Measurements from ENCODE around the gene DPP6. TPM values are rescaled to one million over a fixed set of nuclear protein-coding genes. Genes with fewer than 3 reads are reported as not detected.
A peak's percentile ranks its signal among the peaks of the same experiment; 100 is the strongest.

Gene DPP6
- total and polyA plus RNA-seq, 2 of the 8 experiments (the other 6 are each of a cell fraction or from before 2014, with no cell fraction given) = 4.7 to 6.8 TPM

- POLR2A ChIA-PET (ENCODE audit: partially characterized antibody) = no interaction called here
- H2BK120ac ChIP-seq (replicated peaks; ENCODE audit: low read depth, low read length) = no peak overlapping the region
- no peak overlapping the region for H4K91ac ChIP-seq (replicated peaks; ENCODE audit: insufficient read length, low read length)
- peak overlapping the region; percentile 39 to 45; a peak in 2 of 4 replicates for H3K4me2 ChIP-seq (ENCODE audit: insufficient read depth in 1 of 2, low read depth in 2 of 2, low read length in 2 of 2)
- no peak overlapping the region for H3K14ac ChIP-seq (ENCODE audit: insufficient read length)
- H3K4me3 ChIP-seq (ENCODE audit: extremely low read depth in 1 of 4, insufficient read depth in 2 of 4, low read depth in 3 of 4, low read length in 4 of 4) = no peak overlapping the region
- H2AK5ac ChIP-seq (ENCODE audit: low read depth, low read length) = 0 out of 2 replicates have a peak overlapping the region, but pooled peaks have one; percentile 13
- H3K23me2 ChIP-seq (ENCODE audit: low read depth, low read length) = no peaks in the 10 kb centered on the region
- 83% methylated on average over 3 of the region's 3 CpGs; no CpG with 5 or more reads in 1 of the 2 experiments for WGBS, 2 experiments (ENCODE audit: extremely low coverage in 1 of 2, insufficient coverage in 1 of 2, insufficient read length in 1 of 2, insufficient replicate concordance in 2 of 2, low coverage in 1 of 2, low lambda C conversion rate in 2 of 2, missing lambda C conversion rate in 1 of 2)
- no peak overlapping the region for H3K4ac ChIP-seq (replicated peaks; ENCODE audit: insufficient read length, low read depth, low read length)
- no peak overlapping the region for H3K27ac ChIP-seq (ENCODE audit: low read depth, low read length)
- H3K4me1 ChIP-seq (replicated peaks in 1 of 4; ENCODE audit: control insufficient read depth in 3 of 4, insufficient read depth in 4 of 4, low read length in 3 of 4) = peaks cover 6 to 28% (median 24%) of the 10 kb centered on the region in 4 experiments
- no peaks in the 10 kb centered on the region for H3K36me3 ChIP-seq (ENCODE audit: control insufficient read depth in 2 of 4, insufficient read depth in 4 of 4, low read length in 3 of 4)
- no peak overlapping the region for H4K5ac ChIP-seq (ENCODE audit: insufficient read length, low read depth, low read length)
- no peaks in the 10 kb centered on the region for H3K27me3 ChIP-seq (replicated peaks in 1 of 4; ENCODE audit: control insufficient read depth in 3 of 4, extremely low read depth in 1 of 4, insufficient read depth in 3 of 4, low read length in 3 of 4)
- H4K20me1 ChIP-seq (replicated peaks in 1 of 2; ENCODE audit: control insufficient read depth in 1 of 2, insufficient read depth in 2 of 2, low read length in 2 of 2) = no peaks in the 10 kb centered on the region
- no peak for TF ChIP-seq BCL11A (IDR thresholded peaks at IDR 0.05; ENCODE audit: low read depth in 2 of 2, low read length in 2 of 2)
- TF ChIP-seq POLR2A (IDR thresholded peaks at IDR 0.05; ENCODE audit: control extremely low read depth in 1 of 2, low read depth in 2 of 2, low read length in 2 of 2) = no peak
- TF ChIP-seq ASH2L (IDR thresholded peaks at IDR 0.05; ENCODE audit: low read length) = no peak
- no peak for TF ChIP-seq ATF2 (IDR thresholded peaks at IDR 0.05; ENCODE audit: low read length)
- TF ChIP-seq SIRT6 (IDR thresholded peaks at IDR 0.05; ENCODE audit: low read length) = no peak
- H3K79me2 ChIP-seq (ENCODE audit: control insufficient read depth in 1 of 2, insufficient read depth in 2 of 2, low read length in 2 of 2) = no peaks in the 10 kb centered on the region
- no peak for DNase-seq (ENCODE audit: low read depth in 1 of 2, low spot score in 2 of 2)
- no peak overlapping the region for H2AFZ ChIP-seq (ENCODE audit: low read length)
- CTCF ChIA-PET (ENCODE audit: partially characterized antibody) = no interaction called here
- H3K18ac ChIP-seq (ENCODE audit: extremely low read depth, low read length) = peak overlapping the region; percentile 54; the same call in 1 of the 2 replicates
- H3K23ac ChIP-seq (ENCODE audit: insufficient read length) = no peak overlapping the region
- no peak overlapping the region; the same call in 1 of the 2 replicates for H2BK15ac ChIP-seq (ENCODE audit: low read length)
- no peaks in the 10 kb centered on the region for H3K79me1 ChIP-seq (ENCODE audit: low read depth, low read length)
- H2BK5ac ChIP-seq (ENCODE audit: low read depth, low read length) = no peak overlapping the region; the same call in 1 of the 2 replicates
- H3K9me3 ChIP-seq (ENCODE audit: insufficient read depth in 2 of 2, low read depth in 1 of 2, low read length in 1 of 2) = no peaks in the 10 kb centered on the region
- H3K56ac ChIP-seq (replicated peaks; ENCODE audit: insufficient read length, low read depth, low read length) = peak overlapping the region; percentile 13
- no peak overlapping the region for H3K9ac ChIP-seq (replicated peaks in 1 of 4; ENCODE audit: extremely low read depth in 1 of 4, low read depth in 3 of 4, low read length in 3 of 4)
- FAIRE-seq = no peak
- no peak overlapping the region for H4K8ac ChIP-seq (ENCODE audit: extremely low read depth, insufficient read depth, low read length)
- 0 out of 2 replicates have a peak overlapping the region, but pooled peaks have one; percentile 49 for H2BK20ac ChIP-seq (ENCODE audit: low read length)
- H2BK12ac ChIP-seq (ENCODE audit: low read depth, low read length) = peak overlapping the region; percentile 82; the same call in 1 of the 2 replicates
Measured at GRCh38 chr7:154183946-154184345, 131.7 kb downstream of the DPP6 start.
